ENCODE measurements around the gene CEP131. TPM values are rescaled to one million over a fixed set of nuclear protein-coding genes. Genes with fewer than 3 reads are reported as not detected.

CEP131 gene
- total and polyA plus RNA-seq, 2 of the 8 experiments (the other 6 are each of a cell fraction or from before 2014, with no cell fraction given), result 5.9 to 23.2 TPM

GRCh38 chr17:81171941-81172340, 50.8 kb downstream of the CEP131 start:
- H3K4me3 ChIP-seq (ENCODE audit: extremely low read depth in 1 of 4, insufficient read depth in 2 of 4, low read depth in 3 of 4, low read length in 4 of 4), result no peak overlapping the region
- POLR2A ChIA-PET (ENCODE audit: partially characterized antibody), result interaction anchor here (1.2 to 1.3 kb wide), 2 partner anchors 9 to 38 kb away, joined by 3 read pairs; no protein-coding TSS in a partner anchor
- H2BK5ac ChIP-seq (ENCODE audit: low read depth, low read length), result no peak overlapping the region
- no peak for DNase-seq (ENCODE audit: low read depth in 1 of 2, low spot score in 2 of 2)
- H3K23ac ChIP-seq (ENCODE audit: insufficient read length), result no peak overlapping the region
- no peak overlapping the region for H4K5ac ChIP-seq (ENCODE audit: insufficient read length, low read depth, low read length)
- no peak overlapping the region for H4K8ac ChIP-seq (ENCODE audit: extremely low read depth, insufficient read depth, low read length)
- CTCF ChIA-PET (ENCODE audit: partially characterized antibody), result interaction anchor here (1.1 to 1.5 kb wide), 4 partner anchors 12 to 52 kb away, joined by 3 read pairs; no protein-coding TSS in a partner anchor
- no peak overlapping the region for H2BK15ac ChIP-seq (ENCODE audit: low read length)
- H2BK20ac ChIP-seq (ENCODE audit: low read length), result no peak overlapping the region
- no peak overlapping the region for H4K91ac ChIP-seq (replicated peaks; ENCODE audit: insufficient read length, low read length)
- no peak overlapping the region for H2BK12ac ChIP-seq (ENCODE audit: low read depth, low read length)
- H3K79me2 ChIP-seq (ENCODE audit: control insufficient read depth in 1 of 2, insufficient read depth in 2 of 2, low read length in 2 of 2), result peaks cover 0 to 4% of the 10 kb centered on the region in 2 experiments; a peak in 2 of 4 replicates
- H3K56ac ChIP-seq (replicated peaks; ENCODE audit: insufficient read length, low read depth, low read length), result no peak overlapping the region
- FAIRE-seq, result no peak
- peaks cover 0 to 8% of the 10 kb centered on the region in 2 experiments for H4K20me1 ChIP-seq (replicated peaks in 1 of 2; ENCODE audit: control insufficient read depth in 1 of 2, insufficient read depth in 2 of 2, low read length in 2 of 2)
- peaks cover 6% of the 10 kb centered on the region for H3K23me2 ChIP-seq (ENCODE audit: low read depth, low read length)
- no peaks in the 10 kb centered on the region for H3K9me3 ChIP-seq (ENCODE audit: insufficient read depth in 2 of 2, low read depth in 1 of 2, low read length in 1 of 2)
- TF ChIP-seq TEAD4 (IDR thresholded peaks at IDR 0.05; ENCODE audit: low read depth, low read length) (no peak), EZH2 (IDR thresholded peaks at IDR 0.05; ENCODE audit: low read depth, low read length, severe bottlenecking) (no peak), SRF (IDR thresholded peaks at IDR 0.05; ENCODE audit: low read depth, low read length) (no peak), CEBPB (IDR thresholded peaks at IDR 0.05; ENCODE audit: low read depth, low read length) (no peak), NANOG (IDR thresholded peaks at IDR 0.05; ENCODE audit: insufficient read depth, low read depth, low read length, poor library complexity, severe bottlenecking) (no peak)
- no peaks in the 10 kb centered on the region for H3K4me1 ChIP-seq (replicated peaks in 1 of 4; ENCODE audit: control insufficient read depth in 3 of 4, insufficient read depth in 4 of 4, low read length in 3 of 4)
- peaks cover 0 to 2% (median 1%) of the 10 kb centered on the region in 4 experiments; a peak in 2 of 7 replicates for H3K27me3 ChIP-seq (replicated peaks in 1 of 4; ENCODE audit: control insufficient read depth in 3 of 4, extremely low read depth in 1 of 4, insufficient read depth in 3 of 4, low read length in 3 of 4)
- no peaks in the 10 kb centered on the region; the same call in 1 of the 2 replicates for H3K79me1 ChIP-seq (ENCODE audit: low read depth, low read length)
- no peak overlapping the region for H3K18ac ChIP-seq (ENCODE audit: extremely low read depth, low read length)
- H3K4me2 ChIP-seq (ENCODE audit: insufficient read depth in 1 of 2, low read depth in 2 of 2, low read length in 2 of 2), result no peak overlapping the region
- H2AFZ ChIP-seq (ENCODE audit: low read length), result no peak overlapping the region
- no peak overlapping the region for H3K14ac ChIP-seq (ENCODE audit: insufficient read length)
- H3K36me3 ChIP-seq (ENCODE audit: control insufficient read depth in 2 of 4, insufficient read depth in 4 of 4, low read length in 3 of 4), result no peaks in the 10 kb centered on the region; a peak in 1 of 8 replicates
- no peak overlapping the region for H3K4ac ChIP-seq (replicated peaks; ENCODE audit: insufficient read length, low read depth, low read length)
- H3K27ac ChIP-seq (ENCODE audit: low read depth, low read length), result no peak overlapping the region
- no peak overlapping the region for H3K9ac ChIP-seq (replicated peaks in 1 of 4; ENCODE audit: extremely low read depth in 1 of 4, low read depth in 3 of 4, low read length in 3 of 4)
- H2BK120ac ChIP-seq (replicated peaks; ENCODE audit: low read depth, low read length), result no peak overlapping the region
- WGBS, 2 experiments (ENCODE audit: extremely low coverage in 1 of 2, insufficient coverage in 1 of 2, insufficient read length in 1 of 2, insufficient replicate concordance in 2 of 2, low coverage in 1 of 2, low lambda C conversion rate in 2 of 2, missing lambda C conversion rate in 1 of 2), result 89% methylated on average over 8 of the region's 8 CpGs; no CpG with 5 or more reads in 1 of the 2 experiments
- no peak overlapping the region for H2AK5ac ChIP-seq (ENCODE audit: low read depth, low read length)

Measured in H1 (cell line).